H1 (cell line): ENCODE data around the gene DOCK11. TPM values are rescaled to one million over a fixed set of nuclear protein-coding genes. Genes with fewer than 3 reads are reported as not detected.

ENCODE experiments used
- CTCF ChIA-PET: fragments of 300-600 bp; sonication (Branson Sonifier 250); formaldehyde crosslinking; loops from one replicate; lab custom pipeline; 2021; ENCODE audit not compliant: partially characterized antibody; lab: Charles Lee
- POLR2A ChIA-PET: fragments of 300-600 bp; sonication (Branson Sonifier 250); formaldehyde crosslinking; loops from one replicate; lab custom pipeline; 2021; ENCODE audit warnings: inconsistent platforms; ENCODE audit not compliant: partially characterized antibody; lab: Charles Lee
- DNase-seq, 2 experiments: peaks; one replicate each; pipeline versions ENCODE4 v3.0.0 to v3.0.0-alpha.2; 2010 to 2022; ENCODE audit warnings: low spot score in 2 of 2, low read depth in 1 of 2, mixed read lengths in 1 of 2
- FAIRE-seq: peaks from 2 replicates; lab custom pipeline; 2011; peaks lifted over from hg19 to GRCh38; lab: Jason Lieb, UNC
- H2AFZ ChIP-seq: 2 replicates; pipeline ENCODE4 v1.8.1; 2012; ENCODE audit warnings: low read length, inconsistent platforms
- H2AK5ac ChIP-seq: 2 replicates; pipeline ENCODE4 v1.6.1; 2013; ENCODE audit warnings: low read depth, low read length
- H2BK120ac ChIP-seq: replicated peaks from 2 replicates; pipeline ENCODE3; 2013; ENCODE audit warnings: low read depth, low read length, inconsistent platforms
- H2BK12ac ChIP-seq: 2 replicates; pipeline ENCODE4 v1.6.1; 2013; ENCODE audit warnings: low read depth, low read length
- H2BK15ac ChIP-seq: 2 replicates; pipeline ENCODE4 v1.6.1; 2013; ENCODE audit warnings: low read length
- H2BK20ac ChIP-seq: 2 replicates; pipeline ENCODE4 v1.6.1; 2013; ENCODE audit warnings: low read length
- H2BK5ac ChIP-seq: 2 replicates; pipeline ENCODE4 v1.6.1; 2013; ENCODE audit warnings: low read depth, low read length
- H3K14ac ChIP-seq: 2 replicates; pipeline ENCODE4 v1.6.1; 2013; ENCODE audit warnings: inconsistent platforms; ENCODE audit not compliant: insufficient read length
- H3K18ac ChIP-seq: 2 replicates; pipeline ENCODE4 v1.6.1; 2013; ENCODE audit warnings: low read length; ENCODE audit errors: extremely low read depth
- H3K23ac ChIP-seq: 2 replicates; pipeline ENCODE4 v1.6.1; 2013; ENCODE audit warnings: inconsistent platforms; ENCODE audit not compliant: insufficient read length
- H3K23me2 ChIP-seq: 2 replicates; pipeline ENCODE4 v1.6.1; 2013; ENCODE audit warnings: low read depth, low read length
- H3K27ac ChIP-seq: 2 replicates; pipeline ENCODE4 v1.6.1; 2011; ENCODE audit warnings: low read depth, low read length, inconsistent platforms
- H3K27me3 ChIP-seq, 4 experiments: replicated peaks in 1 of 4; 1 replicate in 1 of 4; 2 replicates in 3 of 4; pipeline versions ENCODE4 v1.6.1 to v1.8.1; 2011 to 2013; ENCODE audit warnings: low read length in 3 of 4, mild to moderate bottlenecking in 3 of 4, inconsistent platforms in 2 of 4, mixed read lengths in 2 of 4, moderate library complexity in 1 of 4; ENCODE audit not compliant: control insufficient read depth in 3 of 4, insufficient read depth in 3 of 4; ENCODE audit errors: extremely low read depth in 1 of 4
- H3K36me3 ChIP-seq, 4 experiments: 2 replicates each; pipeline versions ENCODE4 v1.6.1 to v1.8.1; 2011 to 2013; ENCODE audit warnings: mild to moderate bottlenecking in 4 of 4, low read length in 3 of 4, moderate library complexity in 2 of 4, control low read depth in 1 of 4, inconsistent platforms in 1 of 4; ENCODE audit not compliant: insufficient read depth in 4 of 4, control insufficient read depth in 2 of 4
- H3K4ac ChIP-seq: replicated peaks from 2 replicates; pipeline ENCODE3; 2013; ENCODE audit warnings: low read length, low read depth, mixed read lengths, inconsistent platforms; ENCODE audit not compliant: insufficient read length
- H3K4me1 ChIP-seq, 4 experiments: replicated peaks in 1 of 4; 1 replicate in 1 of 4; 2 replicates in 3 of 4; pipeline versions ENCODE4 v1.6.1 to v1.8.1; 2011 to 2013; ENCODE audit warnings: low read length in 3 of 4, inconsistent platforms in 2 of 4, mixed read lengths in 1 of 4; ENCODE audit not compliant: insufficient read depth in 4 of 4, control insufficient read depth in 3 of 4
- H3K4me2 ChIP-seq, 2 experiments: 2 replicates each; pipeline versions ENCODE4 v1.6.1 to v1.8.1; 2011 to 2013; ENCODE audit warnings: low read depth in 2 of 2, low read length in 2 of 2, control low read depth in 1 of 2, inconsistent platforms in 1 of 2, mild to moderate bottlenecking in 1 of 2; ENCODE audit not compliant: insufficient read depth in 1 of 2
- H3K4me3 ChIP-seq, 4 experiments: fragments of 200-600, 300-600 bp in 1 of 4; sonication (generic), shearing (Covaris generic), sonication (Bioruptor Twin) in 1 of 4; 2 replicates each; pipeline versions ENCODE4 v1.5.1 to v1.8.1; 2011 to 2016; ENCODE audit warnings: low read length in 4 of 4, low read depth in 3 of 4, control low read depth in 2 of 4, inconsistent platforms in 2 of 4, mild to moderate bottlenecking in 2 of 4, mixed read lengths in 1 of 4, moderate library complexity in 1 of 4; ENCODE audit not compliant: insufficient read depth in 2 of 4; ENCODE audit errors: extremely low read depth in 1 of 4
- H3K56ac ChIP-seq: replicated peaks from 2 replicates; pipeline ENCODE3; 2013; ENCODE audit warnings: low read depth, mild to moderate bottlenecking, mixed read lengths, low read length, inconsistent platforms; ENCODE audit not compliant: insufficient read length
- H3K79me1 ChIP-seq: 2 replicates; pipeline ENCODE4 v1.6.1; 2013; ENCODE audit warnings: low read depth, low read length, control low read depth
- H3K79me2 ChIP-seq, 2 experiments: 2 replicates each; pipeline versions ENCODE4 v1.6.1 to v1.8.1; 2012 to 2013; ENCODE audit warnings: low read length in 2 of 2, mild to moderate bottlenecking in 2 of 2, inconsistent platforms in 1 of 2; ENCODE audit not compliant: insufficient read depth in 2 of 2, control insufficient read depth in 1 of 2
- H3K9ac ChIP-seq, 4 experiments: replicated peaks in 1 of 4; 1 replicate in 1 of 4; 2 replicates in 3 of 4; pipeline versions ENCODE4 v1.6.1 to v1.8.1; 2011 to 2013; ENCODE audit warnings: low read depth in 3 of 4, low read length in 3 of 4, control low read depth in 2 of 4, mild to moderate bottlenecking in 2 of 4, moderate library complexity in 2 of 4, inconsistent platforms in 1 of 4; ENCODE audit errors: extremely low read depth in 1 of 4
- H3K9me3 ChIP-seq, 2 experiments: 2 replicates each; pipeline versions ENCODE4 v1.6.1 to v1.8.1; 2012 to 2013; ENCODE audit warnings: mild to moderate bottlenecking in 2 of 2, moderate library complexity in 2 of 2, control low read depth in 1 of 2, inconsistent platforms in 1 of 2, low read depth in 1 of 2, low read length in 1 of 2, mixed read lengths in 1 of 2; ENCODE audit not compliant: insufficient read depth in 2 of 2
- H4K20me1 ChIP-seq, 2 experiments: replicated peaks in 1 of 2; 2 replicates each; pipeline versions ENCODE3 to v1.8.1; 2011 to 2013; ENCODE audit warnings: inconsistent platforms in 2 of 2, low read length in 2 of 2, mild to moderate bottlenecking in 1 of 2; ENCODE audit not compliant: insufficient read depth in 2 of 2, control insufficient read depth in 1 of 2
- H4K5ac ChIP-seq: 2 replicates; pipeline ENCODE4 v1.6.1; 2013; ENCODE audit warnings: low read length, low read depth, mixed read lengths, inconsistent platforms; ENCODE audit not compliant: insufficient read length
- H4K8ac ChIP-seq: 2 replicates; pipeline ENCODE4 v1.8.0; 2013; ENCODE audit warnings: mild to moderate bottlenecking, moderate library complexity, low read length, inconsistent platforms; ENCODE audit not compliant: insufficient read depth; ENCODE audit errors: extremely low read depth
- H4K91ac ChIP-seq: replicated peaks from 2 replicates; pipeline ENCODE3; 2013; ENCODE audit warnings: low read length, mixed read lengths, inconsistent platforms; ENCODE audit not compliant: insufficient read length
- CBX8 ChIP-seq: fragments of 300-800, 300-1000 bp; sonication (generic); IDR thresholded peaks from 2 replicates; pipeline ENCODE4 v1.7.1; 2016; ENCODE audit warnings: low read depth, low read length, borderline replicate concordance
- SIN3A ChIP-seq, 2 experiments: IDR thresholded peaks in 1 of 2; conservative IDR thresholded peaks in 1 of 2; 2 replicates each; pipeline ENCODE4 v1.6.1; 2011 to 2012; ENCODE audit warnings: low read length in 2 of 2, improper control_type of control experiment in 1 of 2, low read depth in 1 of 2, mild to moderate bottlenecking in 1 of 2
- whole genome bisulfite sequencing, 2 experiments: shearing (Covaris generic) in 1 of 2; methylation state at CpG; one replicate each; pipeline versions ENCODE4 v1.1.6 to v1.1.7; 2013 to 2015; ENCODE audit warnings: low lambda C conversion rate in 2 of 2, mixed read lengths in 2 of 2, inconsistent platforms in 1 of 2, low coverage in 1 of 2, missing lambda C conversion rate in 1 of 2; ENCODE audit not compliant: insufficient replicate concordance in 2 of 2, insufficient coverage in 1 of 2, insufficient read length in 1 of 2; ENCODE audit errors: extremely low coverage in 1 of 2, missing lambda C conversion rate in 1 of 2; 5-methylcytosine and 5-hydroxymethylcytosine counted together
- polyA plus RNA-seq, 7 experiments: library from polyadenylated mRNA; depleted of rRNA in 3 of 7; stranded (reverse) in 5 of 7; unstranded in 2 of 7; fragments of >200 nt in 5 of 7; fragments of 200-250 nt in 2 of 7; gene quantifications; 1 replicate in 5 of 7; 2 replicates in 1 of 7; 4 replicates in 1 of 7; pipeline versions ENCODE4 v1.2.1 to v1.2.3, GENCODE V29; 2011 to 2013; ENCODE audit warnings: missing spikeins in 2 of 7, mixed read lengths in 2 of 7
- small RNA-seq: library from polyadenylated mRNA; stranded (forward); fragments of <200 nt; extraction: miRNeasy Mini kit (QIAGEN cat#:217004); gene quantifications from one replicate; pipeline ENCODE3, GENCODE V24; 2013; ENCODE audit not compliant: insufficient read depth
- total RNA-seq: library from RNA; stranded (reverse); fragmentation: NEBNext Ultra II Directional; extraction: Animal tissue kit (Norgen Biotek cat#: 25700); gene quantifications from 2 replicates; pipeline ENCODE4 v1.2.1, GENCODE V29; 2021

Gene DOCK11
- total and polyA plus RNA-seq, 2 of the 8 experiments (the other 6 are each of a cell fraction or from before 2014, with no cell fraction given), result 4.9 to 12.0 TPM

DNA sequence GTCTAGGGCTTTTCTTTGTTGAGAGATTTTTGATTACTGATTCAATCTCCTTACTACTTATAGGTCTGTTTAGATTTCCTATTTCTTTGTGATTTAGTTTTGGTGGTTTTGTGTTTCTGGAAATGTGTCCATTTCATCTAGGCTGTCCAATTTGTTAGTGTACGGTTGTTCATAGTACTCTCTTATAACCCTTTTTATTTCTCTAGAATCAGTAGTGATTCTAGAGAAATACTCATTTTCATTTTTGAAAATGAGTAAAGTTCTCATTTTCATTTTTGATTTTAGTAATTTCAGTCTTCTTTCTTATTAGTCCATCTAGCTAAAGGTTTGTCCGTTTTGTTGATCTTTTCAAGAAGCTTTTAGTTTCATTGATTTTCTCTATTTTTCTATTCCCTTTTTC is 239.3 kb downstream of the DOCK11 start:
- H3K4ac ChIP-seq, result no peak overlapping the region
- H3K14ac ChIP-seq, result no peak overlapping the region
- no peaks in the 10 kb centered on the region for H3K9me3 ChIP-seq
- H2AK5ac ChIP-seq, result no peak overlapping the region
- H3K27ac ChIP-seq, result no peak overlapping the region
- no peak for DNase-seq
- H3K56ac ChIP-seq, result no peak overlapping the region
- no peaks in the 10 kb centered on the region for H3K79me1 ChIP-seq
- H2AFZ ChIP-seq, result no peak overlapping the region
- no peaks in the 10 kb centered on the region; the same call in 1 of the 2 replicates for H3K23me2 ChIP-seq
- H3K23ac ChIP-seq, result no peak overlapping the region
- no peak overlapping the region for H3K18ac ChIP-seq
- no peak overlapping the region for H4K91ac ChIP-seq
- ChIA-PET CTCF (no interaction called here), POLR2A (no interaction called here)
- no peak overlapping the region for H2BK15ac ChIP-seq
- H2BK20ac ChIP-seq, result no peak overlapping the region
- H3K27me3 ChIP-seq, result no peaks in the 10 kb centered on the region; a peak in 1 of 7 replicates
- H4K8ac ChIP-seq, result no peak overlapping the region
- H3K79me2 ChIP-seq, result no peaks in the 10 kb centered on the region
- H3K9ac ChIP-seq, result no peak overlapping the region
- H2BK120ac ChIP-seq, result no peak overlapping the region
- no peaks in the 10 kb centered on the region for H4K20me1 ChIP-seq
- no peak overlapping the region for H3K4me2 ChIP-seq
- no peak overlapping the region for H2BK12ac ChIP-seq
- TF ChIP-seq CBX8, result no peak
- TF ChIP-seq SIN3A (conservative IDR thresholded peaks at IDR 0.05 in 1 of 2, IDR thresholded peaks at IDR 0.05 in 1 of 2; ENCODE audit: low read depth in 1 of 2, low read length in 2 of 2), result no peak
- FAIRE-seq, result no peak
- H3K36me3 ChIP-seq, result no peaks in the 10 kb centered on the region
- H2BK5ac ChIP-seq, result no peak overlapping the region
- WGBS, 2 experiments, result 91% methylated on average over 2 of the region's 2 CpGs; no CpG with 5 or more reads in 1 of the 2 experiments
- no peak overlapping the region for H3K4me3 ChIP-seq
- H4K5ac ChIP-seq, result no peak overlapping the region
- peaks cover 0 to 4% (median under 1%) of the 10 kb centered on the region in 4 experiments; a peak in 2 of 7 replicates for H3K4me1 ChIP-seq

Small RNA genes lying within 50 kb of the gene (small RNA-seq; reads per million reads assigned to genes)
- not detected for gene RF00019

Other genes starting within 250 kb of the DOCK11 start
- 17.1 and 17.2 TPM in 2 replicates for gene WDR44, start 149.7 kb upstream of the DOCK11 start, total RNA-seq
- gene WDR44, start 149.7 kb upstream of the DOCK11 start, polyA plus RNA-seq (2011; rRNA removed), result 4.4 and 5.1 TPM in 2 replicates
- gene IL13RA1, start 231.8 kb downstream of the DOCK11 start, total RNA-seq, result 8.6 and 9.4 TPM in 2 replicates
- gene IL13RA1, start 231.8 kb downstream of the DOCK11 start, polyA plus RNA-seq (2011; rRNA removed), result 1.7 and 3.3 TPM in 2 replicates